Activated CD4-positive, alpha-beta memory T cell treated with anti-CD3 and anti-CD28 coated beads, Interleukin-2, amount 10 ng/mL, durations not matched to agents 7 days and 5 days (primary cell): Measurements from ENCODE around the gene EXOSC2. TPM values are rescaled to one million over a fixed set of nuclear protein-coding genes. Genes with fewer than 3 reads are reported as not detected.

Experiments
- CTCF ChIA-PET: fragments of 350-600 bp; sonication (Branson Sonifier 250); formaldehyde crosslinking; loops from one replicate; lab custom pipeline; 2021; ENCODE audit warnings: antibody characterized with exemption, inconsistent platforms; lab: Charles Lee
- POLR2A ChIA-PET: fragments of 350-600 bp; sonication (Branson Sonifier 250); formaldehyde crosslinking; loops from one replicate; lab custom pipeline; 2021; ENCODE audit warnings: antibody characterized with exemption; lab: Charles Lee
- DNase-seq: peaks from one replicate; pipeline ENCODE4 v3.0.0-alpha.2; 2020
- H3K27ac Mint-ChIP-seq: one replicate; pipeline ENCODE4 v1.8.0; 2021; ENCODE audit warnings: mild to moderate bottlenecking, mixed read lengths
- H3K27me3 Mint-ChIP-seq: one replicate; pipeline ENCODE4 v1.8.0; 2021; ENCODE audit warnings: mixed read lengths
- H3K36me3 Mint-ChIP-seq: one replicate; pipeline ENCODE4 v1.8.0; 2021; ENCODE audit warnings: low read depth, mixed read lengths
- H3K4me1 Mint-ChIP-seq: one replicate; pipeline ENCODE4 v1.8.0; 2021; ENCODE audit warnings: mixed read lengths
- H3K4me3 Mint-ChIP-seq: one replicate; pipeline ENCODE4 v1.8.0; 2021; ENCODE audit warnings: mild to moderate bottlenecking, mixed read lengths
- H3K9me3 Mint-ChIP-seq: one replicate; pipeline ENCODE4 v1.8.0; 2021; ENCODE audit warnings: mixed read lengths
- total RNA-seq, 2 experiments: library from RNA; stranded (reverse); gene quantifications; one replicate each; pipeline ENCODE4 v1.2.3, GENCODE V29; 2021

Gene EXOSC2
- total RNA-seq, 2 experiments from 2014 or later = 45.2 to 48.7 TPM

- H3K4me1 Mint-ChIP-seq = no peaks in the 10 kb centered on the region
- ChIA-PET CTCF (no interaction called here), POLR2A (interaction anchor here (0.6 kb wide), 1 partner anchor 462 kb away, joined by 5 read pairs; no protein-coding TSS in a partner anchor)
- H3K9me3 Mint-ChIP-seq = no peaks in the 10 kb centered on the region
- no peak for DNase-seq
- no peaks in the 10 kb centered on the region for H3K27me3 Mint-ChIP-seq
- no peak overlapping the region for H3K27ac Mint-ChIP-seq
- H3K36me3 Mint-ChIP-seq = no peaks in the 10 kb centered on the region
- no peak overlapping the region for H3K4me3 Mint-ChIP-seq
Measured at GRCh38 chr9:130751631-130752355, 58.2 kb downstream of the EXOSC2 start.

Other genes starting within 250 kb of the EXOSC2 start
- 10 to 100 TPM in 1 of 2 experiments, 1 to 10 TPM in 1; 8.6 to 10.1 TPM for gene ASS1, start 248.8 kb upstream of the EXOSC2 start, total RNA-seq
- gene FUBP3, start 114.2 kb upstream of the EXOSC2 start, total RNA-seq = 10 to 100 TPM; 30.7 to 32.2 TPM
- gene PRDM12, start 29.2 kb upstream of the EXOSC2 start, total RNA-seq = not detected
- 10 to 100 TPM; 30.8 to 31.4 TPM for gene ABL1, start 141.5 kb downstream of the EXOSC2 start, total RNA-seq
- not detected for gene QRFP, start 203.0 kb downstream of the EXOSC2 start, total RNA-seq
- not detected for gene FIBCD1, start 245.5 kb downstream of the EXOSC2 start, total RNA-seq